Tongue (tissue), 2 donors: ENCODE data around the gene VPREB3. TPM values are rescaled to one million over a fixed set of nuclear protein-coding genes. Genes with fewer than 3 reads are reported as not detected.

ENCODE experiments used
- DNase-seq: peaks from one replicate; pipeline ENCODE4 v3.0.0-alpha.2; 2015
- total RNA-seq: library from RNA; depleted of rRNA; stranded (reverse); fragments of >200 nt; gene quantifications from one replicate; pipeline ENCODE4 v1.2.3, GENCODE V29; 2014

Gene VPREB3
- total RNA-seq, 1 donor from 2014 or later: 1.7 TPM

DNA sequence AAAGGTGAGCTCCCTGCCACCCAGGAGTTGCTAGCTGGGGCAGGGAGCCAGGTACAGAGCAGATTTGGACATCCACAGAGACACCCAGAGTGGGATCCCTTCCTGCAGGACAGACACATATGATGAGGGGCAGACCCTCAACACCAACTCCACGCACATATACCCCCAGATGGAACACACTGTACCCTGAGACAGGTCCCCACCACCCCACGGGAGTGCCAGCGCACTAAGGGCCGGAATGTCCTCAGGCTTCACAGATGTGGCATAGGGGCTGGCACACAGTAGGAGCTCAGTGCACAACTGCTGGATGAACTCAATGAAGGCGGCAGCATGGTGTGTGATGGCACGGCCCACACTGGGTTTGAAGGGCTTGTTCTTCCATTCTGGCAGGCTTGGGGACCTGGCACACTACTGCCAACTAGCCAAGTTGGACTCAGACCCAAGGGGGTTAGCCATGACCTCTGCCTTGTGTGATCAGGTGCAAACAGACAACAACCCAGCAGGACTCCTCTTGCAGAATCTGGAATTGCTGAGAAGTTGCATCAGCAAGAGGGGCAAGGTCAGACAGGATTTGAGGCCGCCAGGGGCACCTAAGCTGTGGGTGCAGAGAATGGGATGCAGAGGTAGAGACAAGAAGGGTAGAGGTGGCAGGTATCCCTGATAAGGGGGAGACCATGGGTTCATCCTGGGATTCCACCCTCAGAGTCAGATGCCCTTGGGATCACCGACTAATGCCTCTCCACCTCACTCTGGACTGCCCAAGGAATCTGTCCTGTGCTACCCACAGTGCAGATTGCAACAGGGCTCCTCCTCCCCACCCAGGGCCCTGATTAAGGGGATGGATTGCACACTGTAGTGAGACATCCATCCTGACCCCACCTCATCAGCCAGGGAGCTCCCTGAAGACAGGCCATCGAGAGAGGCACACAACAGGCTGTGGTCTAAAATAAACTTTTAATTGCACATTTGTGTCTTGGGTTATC is 11.0 kb upstream of the VPREB3 start:
- no peak for DNase-seq

DNA sequence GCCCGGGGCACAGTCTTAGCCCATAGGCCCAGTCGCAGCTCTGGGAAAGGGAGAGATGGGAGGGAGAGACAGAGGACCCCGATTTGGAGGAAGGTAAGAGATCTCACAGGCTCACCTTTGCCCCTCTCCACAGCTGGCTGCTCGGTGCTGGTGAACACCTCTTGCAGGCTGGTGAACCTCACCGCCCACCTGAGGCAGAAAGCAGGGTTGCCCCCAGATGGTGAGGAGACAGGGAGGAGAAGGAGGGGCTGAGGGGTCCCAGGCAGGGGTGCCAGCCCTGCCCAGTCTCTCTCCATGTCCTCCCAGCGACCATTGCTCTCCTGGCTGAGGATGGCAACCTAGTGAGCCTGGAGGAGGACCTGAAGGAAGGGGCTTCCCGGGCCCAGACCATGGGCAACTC is 9.7 kb upstream of the VPREB3 start:
- no peak for DNase-seq

DNA sequence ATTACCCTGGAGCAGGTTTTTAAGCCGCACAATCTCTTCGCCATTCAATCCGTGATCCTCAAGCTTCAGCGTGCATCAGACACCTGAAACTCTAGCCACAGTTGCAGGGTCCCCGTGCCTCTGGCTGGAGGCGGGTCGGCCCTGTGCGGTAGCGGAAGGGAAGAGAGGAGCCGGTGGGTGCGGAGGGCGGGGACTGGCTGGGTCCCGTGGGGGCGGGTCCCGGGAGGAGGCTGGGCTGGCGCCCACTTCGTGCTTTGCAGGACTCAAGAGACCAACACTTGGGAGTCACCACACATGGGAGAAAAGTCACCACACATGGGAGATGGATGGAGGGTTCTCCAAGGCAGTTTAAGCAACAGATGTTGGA is 9.3 kb upstream of the VPREB3 start:
- DNase-seq: no peak

DNA sequence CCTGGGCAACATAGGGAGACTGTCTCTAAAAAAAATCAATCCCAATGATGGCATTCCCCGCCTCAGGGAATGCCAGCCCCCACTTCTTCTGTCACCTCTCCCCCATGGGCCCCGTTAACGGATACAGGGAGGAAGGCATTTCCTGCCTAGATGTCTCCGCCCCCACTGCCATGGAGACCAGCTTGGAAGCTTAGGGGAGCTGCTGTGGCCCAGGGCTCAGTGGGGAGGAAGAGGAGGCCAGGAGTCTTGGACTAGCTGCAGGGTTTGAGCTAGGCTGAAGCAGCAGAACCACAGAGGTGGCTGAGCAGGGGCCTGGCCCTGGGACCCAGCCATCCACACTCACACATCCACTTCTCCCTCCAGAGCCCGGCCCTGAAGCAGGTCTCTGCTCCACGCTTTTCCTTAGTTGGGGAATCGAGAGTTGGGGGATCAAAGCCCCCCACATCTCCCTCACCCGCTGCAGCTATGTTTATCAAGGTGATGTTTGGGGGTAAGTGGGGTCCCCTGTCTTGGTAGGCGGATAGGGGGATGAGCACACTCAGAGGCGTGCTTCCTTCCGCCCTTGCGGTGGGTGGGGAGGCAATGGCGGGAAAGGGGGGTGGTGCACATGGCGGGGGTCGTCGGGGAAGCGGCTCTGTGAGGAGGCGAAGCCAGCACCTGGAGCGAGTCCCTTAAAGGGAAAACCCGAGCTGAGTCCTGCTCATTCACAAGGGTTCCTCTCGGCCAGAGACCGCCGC is 8.8 kb upstream of the VPREB3 start, which contains the start of gene C22orf15:
Gene C22orf15, plus strand, starts transcription at position 149 of the 737 bp plus-strand sequence. Its CDS starts 317 bp downstream, at position 466.
- DNase-seq: no peak

DNA sequence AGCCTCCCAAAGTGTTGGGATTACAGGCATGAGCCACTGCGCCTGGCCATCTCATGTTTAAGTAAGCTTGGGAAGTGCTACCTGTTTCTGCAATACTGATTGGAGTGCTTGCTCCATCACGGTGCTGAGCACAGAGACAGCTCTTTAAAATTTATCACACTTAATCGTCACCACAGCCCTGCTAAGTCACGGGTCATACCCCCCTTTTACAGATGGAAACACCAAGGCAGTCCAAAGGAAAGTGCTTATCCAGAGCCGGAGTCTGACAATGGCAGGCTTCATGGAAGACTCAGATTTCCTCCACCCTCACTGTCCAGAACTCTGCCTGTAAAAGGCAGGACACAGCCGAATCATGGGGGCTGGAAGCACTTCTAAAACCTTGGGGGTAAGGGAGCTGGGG is 5.8 kb upstream of the VPREB3 start:
- no peak for DNase-seq

DNA sequence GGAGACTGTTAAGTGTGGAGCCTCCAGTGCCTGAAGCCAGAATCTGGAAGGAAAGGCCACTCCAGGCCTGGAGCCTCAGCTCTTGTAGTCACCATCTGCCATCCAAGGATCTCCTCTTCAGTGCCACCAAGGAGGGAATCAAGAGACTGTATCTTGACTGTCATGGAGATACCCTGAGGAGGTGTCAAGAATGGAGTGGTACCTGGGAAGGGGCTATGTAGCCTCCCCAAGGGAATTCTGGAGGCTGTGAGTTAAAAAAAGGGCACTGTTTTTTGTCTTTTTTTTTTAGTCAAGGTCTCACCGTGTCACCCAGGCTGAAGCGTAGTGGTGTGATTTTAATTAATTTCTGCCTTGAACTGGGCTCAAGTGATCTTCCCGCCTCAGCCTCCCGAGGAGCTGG is 5.3 kb upstream of the VPREB3 start:
- no peak for DNase-seq

DNA sequence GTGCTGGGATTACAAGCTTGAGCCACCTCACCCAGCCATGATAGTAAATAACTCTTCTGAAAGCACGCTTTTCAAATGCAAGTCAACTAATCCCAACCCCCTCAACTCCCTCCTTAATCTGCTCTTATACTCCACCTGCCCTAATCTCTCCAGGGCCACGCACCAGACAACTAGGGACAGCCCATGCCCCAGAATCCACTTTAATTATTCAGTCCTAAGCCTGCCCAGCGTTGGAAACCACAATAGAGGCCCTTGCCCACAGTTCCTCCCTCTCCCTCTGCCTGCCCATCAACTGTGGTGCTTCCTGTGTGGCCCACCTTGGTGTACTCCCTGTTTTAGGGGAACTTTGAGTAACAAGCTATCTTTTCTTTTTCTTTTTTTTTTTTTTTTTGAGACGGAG is 2.7 kb upstream of the VPREB3 start:
- DNase-seq: no peak

DNA sequence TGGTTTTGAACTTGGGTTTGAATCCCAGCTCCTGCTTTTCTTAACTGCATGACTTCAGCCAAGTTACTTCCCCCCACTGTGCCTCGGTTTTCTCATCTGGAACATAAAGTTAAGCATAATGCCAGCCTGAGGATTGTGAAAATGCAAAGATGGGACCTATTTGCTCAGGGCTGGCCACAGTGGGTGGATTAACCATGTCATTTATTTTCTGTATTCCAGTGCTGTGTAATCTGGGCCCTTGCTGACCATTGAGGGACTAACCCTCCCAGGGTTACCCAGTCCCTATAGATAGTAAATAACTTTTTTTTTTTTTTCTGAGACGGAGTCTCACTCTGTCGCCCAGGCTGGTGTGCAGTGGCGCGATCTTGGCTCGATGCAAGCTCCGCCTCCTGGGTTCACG is 1.5 kb upstream of the VPREB3 start:
- DNase-seq: no peak

DNA sequence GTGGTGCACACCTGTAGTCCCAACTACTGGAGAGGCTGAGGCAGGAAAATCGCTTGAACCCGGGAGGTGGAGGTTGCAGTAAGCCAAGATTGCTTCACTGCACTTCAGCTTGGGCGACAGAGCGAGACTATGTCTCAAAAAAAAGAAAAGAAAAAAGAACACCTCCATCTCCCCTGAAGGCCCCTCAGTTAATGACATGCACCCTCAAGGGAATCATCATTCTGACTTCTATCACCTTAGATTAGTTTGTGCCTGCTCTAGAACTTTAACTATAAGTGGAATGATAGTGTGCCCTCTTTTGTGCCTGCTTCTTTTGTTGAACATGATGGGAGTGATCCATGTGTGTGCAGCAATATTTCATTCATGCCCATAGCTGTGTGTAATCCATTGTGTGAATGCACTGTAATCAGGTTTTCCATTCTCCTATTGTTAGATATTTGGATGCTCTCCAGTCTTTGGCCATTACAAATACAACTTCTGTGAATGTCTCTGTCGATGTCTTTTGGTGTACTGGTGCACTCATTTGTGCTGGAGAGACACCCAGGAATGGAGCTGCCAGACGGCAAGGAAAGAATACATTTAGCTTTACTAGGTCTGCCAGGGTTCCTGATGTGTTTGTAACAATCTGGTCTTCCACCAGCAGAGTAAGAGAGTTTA is 883 bp upstream of the VPREB3 start:
- DNase-seq: no peak

DNA sequence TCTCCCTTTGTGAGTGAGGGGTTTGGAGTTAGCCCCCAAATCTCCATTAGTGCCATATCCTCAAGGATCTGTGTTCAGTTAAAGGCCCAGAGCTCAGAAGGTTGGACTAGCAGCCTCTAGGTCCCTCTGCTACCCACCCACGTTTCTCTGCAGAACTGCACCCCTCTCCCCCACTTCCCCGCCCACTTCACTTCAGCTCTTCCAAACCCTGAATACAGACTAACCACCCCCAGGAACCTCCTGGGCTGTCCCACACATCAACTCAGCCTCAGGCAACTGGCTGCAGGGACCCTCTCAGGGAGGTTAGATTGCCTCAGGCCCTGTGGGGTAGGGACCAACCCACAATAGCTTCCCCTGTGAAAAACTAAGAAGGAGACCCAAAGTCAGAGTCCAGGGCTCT is 840 bp downstream of the VPREB3 start:
- DNase-seq: no peak

DNA sequence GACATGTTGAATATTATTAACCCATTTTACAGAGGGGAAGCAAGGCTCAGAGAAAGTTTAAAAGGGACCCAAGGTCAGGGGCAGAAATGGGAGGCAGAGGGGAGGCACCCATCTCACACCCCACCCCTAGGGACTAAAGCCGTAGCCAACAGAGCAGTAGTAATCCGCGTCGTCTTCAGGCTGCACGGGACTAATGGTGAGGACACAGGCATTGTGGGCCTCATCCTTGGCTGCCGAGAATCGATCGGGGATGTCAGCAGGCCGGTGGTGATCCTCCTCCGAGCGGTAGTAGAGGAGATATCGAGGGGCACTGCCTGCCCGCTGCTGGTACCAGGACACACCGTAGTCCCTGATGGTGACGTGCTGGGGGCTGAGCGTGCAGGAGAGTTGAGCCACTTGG is 1.5 kb downstream of the VPREB3 start:
- no peak for DNase-seq

DNA sequence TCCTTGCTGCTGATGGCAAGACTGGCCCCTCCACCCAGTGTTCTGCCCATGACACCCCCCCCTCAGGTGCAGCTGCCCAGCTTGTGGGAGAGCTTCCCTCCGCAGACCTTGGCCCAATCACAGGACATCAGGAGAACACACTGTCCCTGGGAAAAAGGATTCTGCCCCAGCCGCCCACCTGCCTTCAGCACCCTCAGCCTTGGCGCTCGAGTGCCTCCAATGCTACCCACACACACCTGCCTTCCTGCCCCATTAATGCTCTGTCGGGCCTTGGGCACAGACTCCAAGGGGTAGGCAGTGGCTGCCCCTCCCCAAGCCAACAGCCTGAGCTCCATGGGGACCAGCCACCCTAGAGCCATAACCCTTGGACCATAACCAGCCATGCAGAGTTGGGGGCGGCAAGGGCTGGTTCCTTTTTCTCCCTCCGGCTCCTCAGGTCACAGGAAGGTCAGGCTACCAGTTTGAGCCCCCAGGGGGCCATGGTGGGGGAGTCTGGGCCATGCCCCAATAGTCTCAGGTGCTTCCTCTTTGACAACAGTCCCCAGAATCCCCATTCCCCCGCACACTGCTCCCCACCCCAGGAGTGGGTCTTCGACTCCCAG is 2.0 kb downstream of the VPREB3 start:
- no peak for DNase-seq

DNA sequence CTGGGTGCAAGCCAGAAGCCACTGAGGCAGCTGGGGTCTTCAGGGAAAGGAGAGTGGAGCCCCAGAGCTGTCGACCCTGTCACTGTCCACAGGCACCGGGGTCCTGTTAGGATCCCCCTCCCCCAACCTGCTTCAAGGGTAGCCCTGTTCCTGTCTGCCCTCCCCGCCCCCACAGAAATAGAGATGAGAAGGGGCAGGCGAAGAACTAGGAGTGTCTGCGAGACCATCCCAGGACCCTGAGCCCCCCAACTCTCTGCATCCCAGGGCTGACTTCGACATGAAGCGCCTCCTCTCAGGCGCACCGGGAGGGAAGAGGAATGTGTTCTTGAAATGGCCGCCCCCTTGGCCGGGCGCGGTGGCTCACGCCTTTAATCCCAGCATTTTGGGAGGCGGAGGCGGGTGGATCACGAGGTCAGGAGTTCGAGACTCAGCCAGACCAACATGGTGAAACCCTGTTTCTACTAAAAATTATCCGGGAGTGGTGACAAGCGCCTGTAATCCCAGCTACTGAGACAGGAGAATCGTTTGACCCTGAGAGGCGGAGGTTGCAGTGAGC is 2.7 kb downstream of the VPREB3 start:
- DNase-seq: peak; percentile 66

DNA sequence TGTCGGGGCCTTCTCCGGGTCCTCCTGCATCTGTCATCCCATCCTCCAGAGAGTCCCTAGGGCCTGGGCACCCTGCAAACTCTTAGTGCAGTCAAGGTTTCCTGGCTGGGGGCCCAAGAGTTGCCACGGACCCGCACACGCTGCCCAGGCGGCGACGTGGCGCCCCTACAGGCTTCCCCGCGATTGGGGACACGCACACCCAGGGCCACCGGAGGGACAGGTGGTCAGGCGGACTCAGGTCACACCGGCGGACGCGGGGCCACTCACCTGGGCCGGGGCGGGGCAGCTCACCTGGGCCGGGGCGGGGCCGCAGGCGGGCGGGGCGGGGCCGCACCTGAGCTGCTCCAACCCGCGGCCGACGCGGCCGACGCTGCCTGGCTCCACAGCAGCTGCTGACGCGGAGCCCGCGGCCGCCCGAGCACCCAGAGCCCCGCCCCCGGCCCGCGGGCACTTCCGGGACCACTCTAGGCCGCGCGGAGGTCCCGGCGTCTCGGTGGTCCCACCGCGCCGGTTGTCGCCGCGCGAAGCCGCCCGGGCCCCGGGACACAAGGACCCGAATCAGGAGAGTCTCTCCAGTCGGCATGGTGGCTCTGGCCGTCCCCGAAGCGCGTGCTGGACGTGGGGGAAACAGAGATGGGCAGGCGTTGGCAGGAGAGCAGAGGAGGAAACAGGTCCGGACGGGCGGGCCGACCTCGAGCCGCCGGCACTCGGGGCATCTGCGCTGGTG is 3.3 kb downstream of the VPREB3 start, which contains the start of gene ZNF70:
Gene ZNF70, minus strand, starts transcription at position 399 of the 727 bp plus-strand sequence. CDS start 5,972 bp downstream, outside the sequence.
- peak; percentile 94 for DNase-seq

DNA sequence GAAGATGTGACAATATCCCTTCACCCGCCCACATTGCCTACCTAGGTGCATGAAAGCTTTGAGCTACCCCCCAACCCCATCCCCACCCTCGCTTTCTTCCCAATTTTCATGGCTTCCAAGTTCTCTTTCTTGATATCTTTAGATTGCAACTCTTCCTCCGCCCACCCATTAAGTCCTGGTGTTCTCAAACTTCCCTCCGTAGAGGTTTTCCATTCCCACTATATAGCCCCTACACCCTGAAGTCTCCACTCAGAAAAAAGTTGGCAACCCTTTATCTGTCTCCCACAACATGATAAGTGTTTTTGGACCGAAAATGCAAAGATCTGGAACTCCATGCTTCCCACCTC is 3.9 kb downstream of the VPREB3 start:
- no peak for DNase-seq

DNA sequence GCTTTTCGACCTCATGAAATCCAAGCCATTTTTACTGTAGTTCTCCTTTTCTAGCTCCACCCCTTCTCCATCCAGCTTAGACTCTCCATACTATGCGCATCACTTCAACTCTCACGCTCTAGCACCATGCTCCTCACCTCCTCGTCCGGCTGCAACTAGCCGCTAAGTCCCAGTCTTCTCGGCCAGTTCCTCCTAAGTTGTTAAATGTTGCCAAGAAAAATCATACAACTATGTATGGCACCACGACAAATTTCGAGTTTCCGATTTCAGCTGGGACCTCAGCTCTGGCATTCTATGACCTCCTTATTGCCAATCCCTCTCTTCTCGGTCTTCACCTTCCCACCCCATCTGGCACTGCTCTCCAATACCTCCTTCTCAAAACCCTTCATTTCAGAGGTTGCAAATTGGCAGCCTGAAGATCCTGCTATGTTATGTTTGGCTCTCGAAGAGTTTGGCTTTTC is 4.4 kb downstream of the VPREB3 start:
- peak; percentile 64 for DNase-seq

DNA sequence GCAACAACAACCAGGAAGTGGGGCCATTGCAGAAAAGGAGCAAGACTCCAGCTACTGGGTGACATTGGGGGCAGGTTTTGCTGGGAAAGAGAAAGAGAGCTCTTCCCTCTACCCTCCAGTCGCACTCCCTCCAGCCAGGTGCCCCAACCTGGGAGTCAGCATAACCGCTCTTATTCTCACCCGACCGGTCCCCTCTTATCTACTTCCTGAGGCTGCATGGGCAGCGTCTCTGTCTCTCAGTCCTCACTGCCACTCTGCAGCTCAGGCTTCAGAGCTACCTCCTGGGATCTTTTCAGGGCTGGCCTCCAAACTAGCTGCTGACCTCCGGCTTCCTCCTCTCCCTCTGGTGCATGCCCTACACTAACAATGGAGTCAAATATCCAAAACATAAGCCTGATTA is 8.4 kb downstream of the VPREB3 start:
- DNase-seq: no peak

DNA sequence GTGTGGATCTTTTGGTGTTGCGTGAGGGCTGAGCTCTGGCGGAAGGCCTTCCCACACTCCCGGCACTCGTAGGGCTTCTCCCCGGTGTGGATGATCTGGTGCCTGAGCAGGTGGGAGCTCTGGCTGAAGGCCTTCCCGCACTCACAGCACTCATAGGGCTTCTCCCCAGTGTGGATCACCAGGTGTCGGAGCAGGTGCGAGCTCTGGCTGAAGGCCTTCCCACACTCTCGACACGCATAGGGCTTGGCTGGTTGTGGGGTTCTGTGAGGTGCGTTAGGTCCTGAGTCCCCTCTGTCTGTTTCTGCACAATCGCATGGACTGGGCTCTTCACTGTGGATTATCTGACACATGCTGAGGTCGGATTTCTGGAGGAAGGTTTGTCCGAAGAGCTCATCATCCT is 9.7 kb downstream of the VPREB3 start:
- no peak for DNase-seq

DNA sequence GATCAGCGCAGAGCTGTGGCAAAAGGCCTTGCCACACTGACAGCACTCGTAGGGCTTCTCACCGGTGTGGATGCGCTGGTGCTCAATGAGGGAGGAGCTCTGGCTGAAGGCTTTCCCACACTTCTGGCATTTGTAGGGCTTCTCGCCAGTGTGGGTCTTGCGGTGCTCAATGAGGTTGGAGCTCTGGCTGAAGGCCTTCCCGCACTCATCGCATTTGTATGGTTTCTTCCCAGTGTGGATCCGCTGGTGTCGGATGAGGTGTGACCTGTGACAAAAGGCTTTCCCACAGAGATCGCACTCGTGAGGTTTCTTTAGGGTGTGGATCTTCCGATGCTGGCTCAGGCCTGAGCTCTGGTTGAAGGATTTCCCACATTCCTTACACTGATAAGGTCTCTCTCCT is 10.2 kb downstream of the VPREB3 start:
- DNase-seq: no peak

DNA sequence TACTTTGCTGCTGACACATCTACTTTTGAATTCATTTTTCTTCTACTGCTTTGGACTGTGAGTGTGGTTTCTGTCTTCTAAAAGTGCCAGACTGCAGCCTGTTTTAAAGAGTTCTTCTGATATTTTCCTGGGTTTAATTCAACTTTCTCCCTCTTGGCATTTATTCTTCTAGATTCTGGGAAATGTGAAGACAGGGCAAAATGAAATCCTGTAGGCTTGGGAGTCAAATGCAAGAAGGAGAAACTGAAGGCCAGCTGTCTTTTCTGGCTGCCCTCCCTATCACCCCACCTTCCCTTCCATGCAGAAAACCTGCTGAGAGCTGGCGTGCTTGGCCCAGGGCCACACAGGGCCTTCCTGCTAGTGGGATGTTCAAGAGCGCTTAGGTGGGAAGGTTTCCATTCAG is 10.9 kb downstream of the VPREB3 start:
- peak; percentile 90 for DNase-seq
